ENCODE results near the gene UPF1.

GRCh38 chr19:18889949-18890745, 58.4 kb downstream of the UPF1 start:
- TF ChIP-seq CTCF (IDR thresholded peaks at IDR 0.05) (no peak), POLR2AphosphoS5 (IDR thresholded peaks at IDR 0.05; ENCODE audit: low read depth, low read length) (no peak)
- TF ChIP-seq, protein P1, sequence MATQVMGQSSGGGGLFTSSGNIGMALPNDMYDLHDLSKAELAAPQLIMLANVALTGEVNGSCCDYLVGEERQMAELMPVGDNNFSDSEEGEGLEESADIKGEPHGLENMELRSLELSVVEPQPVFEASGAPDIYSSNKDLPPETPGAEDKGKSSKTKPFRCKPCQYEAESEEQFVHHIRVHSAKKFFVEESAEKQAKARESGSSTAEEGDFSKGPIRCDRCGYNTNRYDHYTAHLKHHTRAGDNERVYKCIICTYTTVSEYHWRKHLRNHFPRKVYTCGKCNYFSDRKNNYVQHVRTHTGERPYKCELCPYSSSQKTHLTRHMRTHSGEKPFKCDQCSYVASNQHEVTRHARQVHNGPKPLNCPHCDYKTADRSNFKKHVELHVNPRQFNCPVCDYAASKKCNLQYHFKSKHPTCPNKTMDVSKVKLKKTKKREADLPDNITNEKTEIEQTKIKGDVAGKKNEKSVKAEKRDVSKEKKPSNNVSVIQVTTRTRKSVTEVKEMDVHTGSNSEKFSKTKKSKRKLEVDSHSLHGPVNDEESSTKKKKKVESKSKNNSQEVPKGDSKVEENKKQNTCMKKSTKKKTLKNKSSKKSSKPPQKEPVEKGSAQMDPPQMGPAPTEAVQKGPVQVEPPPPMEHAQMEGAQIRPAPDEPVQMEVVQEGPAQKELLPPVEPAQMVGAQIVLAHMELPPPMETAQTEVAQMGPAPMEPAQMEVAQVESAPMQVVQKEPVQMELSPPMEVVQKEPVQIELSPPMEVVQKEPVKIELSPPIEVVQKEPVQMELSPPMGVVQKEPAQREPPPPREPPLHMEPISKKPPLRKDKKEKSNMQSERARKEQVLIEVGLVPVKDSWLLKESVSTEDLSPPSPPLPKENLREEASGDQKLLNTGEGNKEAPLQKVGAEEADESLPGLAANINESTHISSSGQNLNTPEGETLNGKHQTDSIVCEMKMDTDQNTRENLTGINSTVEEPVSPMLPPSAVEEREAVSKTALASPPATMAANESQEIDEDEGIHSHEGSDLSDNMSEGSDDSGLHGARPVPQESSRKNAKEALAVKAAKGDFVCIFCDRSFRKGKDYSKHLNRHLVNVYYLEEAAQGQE (IDR thresholded peaks at IDR 0.05; ENCODE audit: low read depth, low read length): no peak

Measured in SK-N-SH (cell line).